Mammary epithelial cell (primary cell): Measurements from ENCODE around the gene TBC1D2B.
"Not testable (repeated sequence)": the region's sequence is repeated elsewhere in the genome, so short reads cannot be mapped to it uniquely, and the experiment has no call there.

Experiments
- CTCF ChIP-seq, 2 donors: IDR thresholded peaks in 1 of 2; conservative IDR thresholded peaks in 1 of 2; 2 replicates each; pipeline ENCODE4 v1.5.1; 2011 to 2012; ENCODE audit warnings: inconsistent platforms in 2 of 2, low read length in 2 of 2, mild to moderate bottlenecking in 2 of 2, control low read depth in 1 of 2, low read depth in 1 of 2; ENCODE audit not compliant: insufficient read depth in 1 of 2; ENCODE audit errors: extremely low read depth in 1 of 2
- EZH2 ChIP-seq: IDR thresholded peaks from 2 replicates; pipeline ENCODE4 v1.6.1; 2012; ENCODE audit warnings: low read length, inconsistent platforms, borderline replicate concordance

GRCh38 chr15:77970813-77971360 lies 106.6 kb downstream of the TBC1D2B start:
- TF ChIP-seq CTCF (conservative IDR thresholded peaks at IDR 0.05 in 1 of 2, IDR thresholded peaks at IDR 0.05 in 1 of 2; ENCODE audit: extremely low read depth in 1 of 2, insufficient read depth in 1 of 2, low read depth in 1 of 2, low read length in 2 of 2); EZH2: not testable (repeated sequence)
